ENCODE results near the gene MAP4K4. TPM values are rescaled to one million over a fixed set of nuclear protein-coding genes. Genes with fewer than 3 reads are reported as not detected.

MAP4K4 gene
- total and polyA plus RNA-seq, 8 donors, result 9.7 to 38.7 (median 15.3) TPM

GRCh38 chr2:101820519-101820918 is 123.0 kb downstream of the MAP4K4 start:
- 89% methylated on average over 4 of the region's 4 CpGs for WGBS, 2 donors
- TF ChIP-seq CTCF (IDR thresholded peaks at IDR 0.05), result no peak
- Histone ChIP-seq H3K36me3 (no peaks in the 10 kb centered on the region), H3K27me3 (no peaks in the 10 kb centered on the region), H3K27ac (no peak overlapping the region), H3K4me1 (peaks cover 0 to 8% (median 0%) of the 10 kb centered on the region in 3 donors), H3K9me3 (no peaks in the 10 kb centered on the region), H3K4me3 (no peak overlapping the region)
- FAIRE-seq (no peak), ATAC-seq (peak in 1 of 4 donors; percentile 23), DNase-seq (no peak)
- intact Hi-C loops (cut with DNase I), result loop anchor here in 1 of 3 donors (10.0 kb wide), 1 partner anchor 106 kb away; no protein-coding TSS in a partner anchor

GRCh38 chr2:101821059-101821805 is 123.7 kb downstream of the MAP4K4 start:
- intact Hi-C loops (cut with DNase I), result loop anchor here in 1 of 3 donors (10.0 kb wide), 1 partner anchor 106 kb away; no protein-coding TSS in a partner anchor
- H3K4me1 ChIP-seq, result peaks cover 0 to 8% (median 0%) of the 10 kb centered on the region in 3 donors
- no peaks in the 10 kb centered on the region for H3K36me3 ChIP-seq
- no peak for FAIRE-seq
- WGBS, 2 donors, result 91 to 94% methylated on average over 3 of the region's 3 CpGs
- no peaks in the 10 kb centered on the region for H3K27me3 ChIP-seq
- H3K4me3 ChIP-seq, result no peak overlapping the region
- no peak for TF ChIP-seq CTCF (IDR thresholded peaks at IDR 0.05)
- no peaks in the 10 kb centered on the region for H3K9me3 ChIP-seq
- no peak for ATAC-seq
- no peak overlapping the region for H3K27ac ChIP-seq
- no peak for DNase-seq

- Histone ChIP-seq H3K36me3 (no peaks in the 10 kb centered on the region), H3K27me3 (no peaks in the 10 kb centered on the region), H3K4me1 (peaks cover 0 to 8% (median 0%) of the 10 kb centered on the region in 3 donors), H3K4me3 (no peak overlapping the region), H3K9me3 (no peaks in the 10 kb centered on the region), H3K27ac (no peak overlapping the region)
- ATAC-seq, result no peak
- no peak for FAIRE-seq
- intact Hi-C loops (cut with DNase I), result loop anchor here in 1 of 3 donors (10.0 kb wide), 1 partner anchor 107 kb away; no protein-coding TSS in a partner anchor
- TF ChIP-seq CTCF (IDR thresholded peaks at IDR 0.05), result no peak
- no peak for DNase-seq
- WGBS, 2 donors, result 86 to 89% methylated on average over 6 of the region's 6 CpGs
Observed at GRCh38 chr2:101821828-101822458, 124.4 kb downstream of the MAP4K4 start.

- intact Hi-C loops (cut with DNase I), result loop anchor here in 1 of 3 donors (10.0 kb wide), 1 partner anchor 109 kb away; no protein-coding TSS in a partner anchor
- peak; percentile 28 to 49 (median 44) for TF ChIP-seq CTCF (IDR thresholded peaks at IDR 0.05)
- Histone ChIP-seq H3K27me3 (no peaks in the 10 kb centered on the region), H3K4me3 (no peak overlapping the region), H3K27ac (no peak overlapping the region), H3K9me3 (no peaks in the 10 kb centered on the region), H3K4me1 (peaks cover 0 to 5% (median 2%) of the 10 kb centered on the region in 3 donors), H3K36me3 (no peaks in the 10 kb centered on the region)
- 35% methylated on average over 14 of the region's 14 CpGs for WGBS, 2 donors
- DNase-seq, result peak in 4 of 6 donors; percentile 38 to 67 (median 54)
- ATAC-seq, result peak; percentile 79 to 94 (median 90)
- FAIRE-seq, result no peak
Observed at GRCh38 chr2:101823347-101823791, 125.9 kb downstream of the MAP4K4 start.

Measured in pancreas (tissue), 10 donors.